ENCODE data around the gene PLCB1.

GRCh38 chr20:8246153-8246552 is 114.1 kb downstream of the PLCB1 start:
- no peak for TF ChIP-seq POLR2AphosphoS5 (IDR thresholded peaks at IDR 0.05; ENCODE audit: low read length)
- no peak for TF ChIP-seq SP1 (IDR thresholded peaks at IDR 0.05; ENCODE audit: low read depth, low read length)
- TF ChIP-seq ATF2 (IDR thresholded peaks at IDR 0.05; ENCODE audit: low read length): no peak
- no peak for TF ChIP-seq POLR2A (IDR thresholded peaks at IDR 0.05; ENCODE audit: low read depth, low read length)
- no peak for TF ChIP-seq DPF2 (IDR thresholded peaks at IDR 0.05)
- no peak for TF ChIP-seq RB1 (IDR thresholded peaks at IDR 0.05; ENCODE audit: borderline replicate concordance)
- no peak for TF ChIP-seq CTCF (IDR thresholded peaks at IDR 0.05 in 2 of 3, conservative IDR thresholded peaks at IDR 0.05 in 1 of 3; ENCODE audit: control insufficient read depth in 2 of 3, extremely low read depth in 1 of 3, insufficient read depth in 1 of 3, low read depth in 3 of 3, low read length in 3 of 3)
- TF ChIP-seq CREM (IDR thresholded peaks at IDR 0.05; ENCODE audit: low read depth): no peak
- no peak for TF ChIP-seq IKZF1 (conservative IDR thresholded peaks at IDR 0.05)
- no peak for TF ChIP-seq ASH2L (IDR thresholded peaks at IDR 0.05; ENCODE audit: borderline replicate concordance, low read depth)
- no peak for TF ChIP-seq SIN3A (IDR thresholded peaks at IDR 0.05; ENCODE audit: low read depth, low read length)
- no peak for TF ChIP-seq USF2 (IDR thresholded peaks at IDR 0.05; ENCODE audit: borderline replicate concordance, low read depth, low read length)
- TF ChIP-seq HDGF (IDR thresholded peaks at IDR 0.05): no peak
- no peak for TF ChIP-seq MYC (IDR thresholded peaks at IDR 0.05; ENCODE audit: insufficient read depth, insufficient read length, insufficient replicate concordance, low read length, severe bottlenecking)
